B cell (primary cell): ENCODE data around the gene TMEM161B. TPM values are rescaled to one million over a fixed set of nuclear protein-coding genes. Genes with fewer than 3 reads are reported as not detected.

Experiments
- ATAC-seq: fragments of 200-7000 bp; cut with Tn5 transposase; one replicate; pipeline ENCODE4 v1.10.0; 2021; ENCODE audit warnings: low read depth, mild to moderate bottlenecking, moderate number of reproducible peaks, moderate library complexity
- CTCF ChIA-PET: fragments of 350-600 bp; sonication (Branson Sonifier 250); formaldehyde crosslinking; loops from one replicate; lab custom pipeline; 2021; ENCODE audit warnings: antibody characterized with exemption, inconsistent platforms; lab: Charles Lee
- POLR2A ChIA-PET: fragments of 350-600 bp; sonication (Branson Sonifier 250); formaldehyde crosslinking; loops from one replicate; lab custom pipeline; 2021; ENCODE audit warnings: antibody characterized with exemption; lab: Charles Lee
- DNase-seq: peaks from one replicate; pipeline ENCODE4 v3.0.0; 2013
- H2AFZ ChIP-seq: 2 replicates; pipeline ENCODE4 v1.6.1; 2012; ENCODE audit warnings: mild to moderate bottlenecking, low read depth, low read length; ENCODE audit not compliant: insufficient read depth, poor library complexity, severe bottlenecking
- H3K27ac ChIP-seq, 2 donors: 1 replicate in 1 of 2; 2 replicates in 1 of 2; pipeline ENCODE4 v1.5.1; 2012 to 2013; ENCODE audit warnings: low read length in 2 of 2, mild to moderate bottlenecking in 2 of 2, moderate library complexity in 1 of 2
- H3K27me3 ChIP-seq, 4 experiments: fragments of 200-600 bp in 1 of 4; sonication (generic) in 1 of 4; replicated peaks in 1 of 4; 1 replicate in 2 of 4; 2 replicates in 2 of 4; pipeline versions ENCODE4 v1.6.1 to v1.7.0; 2013 to 2016; ENCODE audit warnings: low read length in 3 of 4, mild to moderate bottlenecking in 2 of 4, mixed read lengths in 1 of 4, moderate library complexity in 1 of 4; ENCODE audit not compliant: insufficient read depth in 4 of 4, control insufficient read depth in 3 of 4; ENCODE audit errors: control extremely low read depth in 1 of 4
- H3K36me3 ChIP-seq, 2 experiments: replicated peaks in 1 of 2; 1 replicate in 1 of 2; 2 replicates in 1 of 2; pipeline versions ENCODE4 v1.6.1 to v1.7.1; 2013; ENCODE audit warnings: low read length in 1 of 2; ENCODE audit not compliant: insufficient read depth in 2 of 2, control insufficient read depth in 1 of 2; ENCODE audit errors: control extremely low read depth in 1 of 2, extremely low read depth in 1 of 2
- H3K4me1 ChIP-seq, 2 donors: fragments of 200-600 bp in 1 of 2; sonication (generic) in 1 of 2; 1 replicate in 1 of 2; 2 replicates in 1 of 2; pipeline versions ENCODE4 v1.5.1 to v1.6.1; 2013 to 2017; ENCODE audit warnings: low read length in 2 of 2; ENCODE audit not compliant: control insufficient read depth in 2 of 2, insufficient read depth in 2 of 2
- H3K4me2 ChIP-seq: replicated peaks from 2 replicates; pipeline ENCODE3; 2012; ENCODE audit warnings: mild to moderate bottlenecking, low read depth, low read length; ENCODE audit not compliant: poor library complexity, severe bottlenecking
- H3K4me3 ChIP-seq, 5 experiments: fragments of 200-600 bp in 1 of 5; sonication (generic) in 1 of 5; 1 replicate in 3 of 5; 2 replicates in 2 of 5; pipeline versions ENCODE4 v1.5.1 to v1.7.0; 2011 to 2016; ENCODE audit warnings: low read length in 4 of 5, mild to moderate bottlenecking in 4 of 5, low read depth in 2 of 5, control low read depth in 1 of 5, moderate library complexity in 1 of 5; ENCODE audit not compliant: insufficient read depth in 1 of 5; ENCODE audit errors: control extremely low read depth in 1 of 5, extremely low read depth in 1 of 5
- H3K79me2 ChIP-seq: fragments of 200-600 bp; sonication (generic); one replicate; pipeline ENCODE4 v1.6.0; 2016; ENCODE audit warnings: low read length; ENCODE audit not compliant: control insufficient read depth, insufficient read depth
- H3K9ac ChIP-seq: fragments of 200-600 bp; sonication (generic); 2 replicates; pipeline ENCODE4 v1.6.1; 2017; ENCODE audit warnings: mild to moderate bottlenecking, low read length, moderate library complexity
- H3K9me3 ChIP-seq, 3 donors: one replicate each; pipeline versions ENCODE4 v1.6.1 to v1.7.1; 2013; ENCODE audit warnings: low read length in 2 of 3; ENCODE audit not compliant: control insufficient read depth in 2 of 3, insufficient read depth in 1 of 3; ENCODE audit errors: control extremely low read depth in 1 of 3
- H4K20me1 ChIP-seq: 2 replicates; pipeline ENCODE4 v1.6.0; 2012; ENCODE audit warnings: mild to moderate bottlenecking, low read length; ENCODE audit not compliant: insufficient read depth, control insufficient read depth, poor library complexity, severe bottlenecking
- H3K27ac Mint-ChIP-seq: one replicate; pipeline ENCODE4 v1.8.0; 2021; ENCODE audit warnings: mixed read lengths
- H3K27me3 Mint-ChIP-seq: one replicate; pipeline ENCODE4 v1.8.0; 2021; ENCODE audit warnings: mixed read lengths
- H3K4me1 Mint-ChIP-seq: one replicate; pipeline ENCODE4 v1.8.0; 2021; ENCODE audit warnings: mixed read lengths
- H3K4me3 Mint-ChIP-seq: one replicate; pipeline ENCODE4 v1.8.0; 2021; ENCODE audit warnings: mixed read lengths
- H3K9me3 Mint-ChIP-seq: one replicate; pipeline ENCODE4 v1.8.0; 2022; ENCODE audit warnings: mixed read lengths; ENCODE audit not compliant: insufficient read depth
- CTCF ChIP-seq: fragments of 200-600 bp; IDR thresholded peaks from one replicate; pipeline ENCODE4 v1.8.0; 2022; ENCODE audit warnings: antibody characterized with exemption, mild to moderate bottlenecking
- EZH2 ChIP-seq: IDR thresholded peaks from 2 replicates; pipeline ENCODE4 v1.6.1; 2012; ENCODE audit warnings: borderline replicate concordance, low read depth, mild to moderate bottlenecking, moderate library complexity, low read length; ENCODE audit not compliant: insufficient read depth, poor library complexity, severe bottlenecking
- WGBS: methylation state at CpG from one replicate; pipeline ENCODE4 v1.1.5; 2013; ENCODE audit warnings: missing lambda C conversion rate; ENCODE audit not compliant: insufficient coverage; 5-methylcytosine and 5-hydroxymethylcytosine counted together
- intact Hi-C: fragments of 100-400 bp; cut with micrococcal nuclease; formaldehyde crosslinking; loops from one replicate; pipeline ENCODE4 v1.10.0; 2022
- polyA plus RNA-seq: library from polyadenylated mRNA; depleted of rRNA; stranded (reverse); fragments of >200 nt; gene quantifications from 2 replicates; pipeline ENCODE4 v1.2.3, GENCODE V29; 2012
- total RNA-seq, 2 donors: library from RNA; stranded (reverse); fragments of 120-200 nt in 1 of 2; gene quantifications; 1 replicate in 1 of 2; 2 replicates in 1 of 2; pipeline versions ENCODE4 v1.2.3 to v1.2.4, GENCODE V29; 2013 to 2022

The TMEM161B gene
- total and polyA plus RNA-seq, 2 donors (not counting 1 experiment from before 2014, with no cell fraction given), result 12.7 to 32.2 TPM

GRCh38 chr5:88150747-88151146 is 117.9 kb downstream of the TMEM161B start:
- Histone ChIP-seq H3K4me3 (no peak overlapping the region), H2AFZ (no peak overlapping the region), H3K9ac (no peak overlapping the region), H3K9me3 (peaks cover 0 to 6% (median 3%) of the 10 kb centered on the region in 3 donors), H4K20me1 (no peaks in the 10 kb centered on the region), H3K4me1 (peaks cover 3 to 6% of the 10 kb centered on the region in 2 donors), H3K79me2 (no peaks in the 10 kb centered on the region), H3K27ac (no peak overlapping the region), H3K4me2 (no peak overlapping the region), H3K36me3 (no peaks in the 10 kb centered on the region), H3K27me3 (peaks cover 0 to 15% (median 8%) of the 10 kb centered on the region in 4 experiments)
- Mint-ChIP-seq H3K4me3 (no peak overlapping the region), H3K4me1 (no peaks in the 10 kb centered on the region), H3K9me3 (peaks cover 3% of the 10 kb centered on the region), H3K27ac (no peak overlapping the region), H3K27me3 (peaks cover 38% of the 10 kb centered on the region)
- DNase-seq (no peak), ATAC-seq (no peak)
- ChIA-PET CTCF (no interaction called here), POLR2A (no interaction called here)
- TF ChIP-seq EZH2, result no peak
- no peak for TF ChIP-seq CTCF
- intact Hi-C loops, result no loop called here

DNA sequence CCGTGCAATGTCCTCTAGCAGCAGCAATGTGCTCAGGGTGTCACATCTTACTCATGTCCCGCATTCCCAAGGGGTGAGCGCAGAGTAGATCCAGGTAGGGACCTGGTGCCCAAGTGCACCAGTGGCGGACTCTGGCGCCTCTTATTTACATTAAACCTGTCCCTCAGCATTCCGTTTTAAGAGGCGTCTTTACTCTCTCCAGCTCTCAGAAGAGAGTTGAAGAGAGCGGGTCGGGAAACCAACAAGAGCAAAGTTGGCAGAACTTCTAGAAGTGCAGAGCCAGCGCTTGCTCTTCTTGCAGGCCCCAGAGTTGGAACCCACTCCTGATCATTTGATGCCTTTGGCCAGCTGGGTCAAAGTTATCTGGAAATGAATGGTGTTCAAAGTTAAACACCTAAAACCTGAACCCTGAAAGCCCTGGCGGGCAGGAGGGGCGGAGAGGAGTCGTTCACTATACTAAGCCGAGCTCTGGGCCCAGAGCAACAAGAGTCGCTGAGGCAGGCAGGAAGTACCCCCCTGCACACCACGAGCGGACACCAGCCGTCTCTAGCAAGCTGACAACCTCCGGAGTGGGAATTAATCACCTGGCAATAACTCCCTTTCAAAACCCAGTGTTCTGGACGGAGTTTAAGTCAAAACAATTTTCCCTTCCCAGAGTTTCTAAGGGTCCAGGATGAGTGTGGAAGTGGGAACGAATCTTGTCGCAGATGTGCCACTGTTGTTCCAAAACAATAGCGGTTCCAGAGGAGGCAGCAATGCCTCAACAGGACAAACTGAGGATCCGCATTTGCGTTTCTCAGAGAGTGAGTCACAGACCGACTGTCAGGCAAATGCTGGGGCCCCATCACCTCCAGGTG is 122.8 kb downstream of the TMEM161B start:
- H3K79me2 ChIP-seq, result no peaks in the 10 kb centered on the region
- ChIA-PET POLR2A (no interaction called here), CTCF (no interaction called here)
- WGBS, result 14% methylated on average over 25 of the region's 26 CpGs
- no peaks in the 10 kb centered on the region for H3K9me3 Mint-ChIP-seq
- TF ChIP-seq CTCF (no peak), EZH2 (no peak)
- DNase-seq, result peak; percentile 11
- no peak overlapping the region for H3K4me3 Mint-ChIP-seq
- H3K27ac Mint-ChIP-seq, result no peak overlapping the region
- no peak for ATAC-seq
- peaks cover 2 to 50% (median 48%) of the 10 kb centered on the region in 4 experiments for H3K27me3 ChIP-seq
- H3K9ac ChIP-seq, result no peak overlapping the region
- H3K4me1 Mint-ChIP-seq, result peaks cover 8% of the 10 kb centered on the region
- no peak overlapping the region for H2AFZ ChIP-seq
- no peaks in the 10 kb centered on the region for H3K36me3 ChIP-seq
- no peak overlapping the region for H3K4me3 ChIP-seq
- peaks cover 36% of the 10 kb centered on the region for H3K27me3 Mint-ChIP-seq
- H3K27ac ChIP-seq, result no peak overlapping the region
- H3K9me3 ChIP-seq, result peaks cover 0 to 40% (median 15%) of the 10 kb centered on the region in 3 donors
- intact Hi-C loops, result no loop called here
- H4K20me1 ChIP-seq, result no peaks in the 10 kb centered on the region
- H3K4me2 ChIP-seq, result no peak overlapping the region
- peaks cover 44 to 49% of the 10 kb centered on the region in 2 donors for H3K4me1 ChIP-seq
